IPS DF 4.7 (cell line): ENCODE measurements around the gene MBD3L2.
"Not testable (repeated sequence)": the region's sequence is repeated elsewhere in the genome, so short reads cannot be mapped to it uniquely, and the experiment has no call there.

Source experiments
- DNase-seq: peaks from one replicate; pipeline ENCODE4 v3.0.0-alpha.2; 2013; ENCODE audit warnings: low spot score; ENCODE audit errors: extremely low read depth

Gene MBD3L2

DNA sequence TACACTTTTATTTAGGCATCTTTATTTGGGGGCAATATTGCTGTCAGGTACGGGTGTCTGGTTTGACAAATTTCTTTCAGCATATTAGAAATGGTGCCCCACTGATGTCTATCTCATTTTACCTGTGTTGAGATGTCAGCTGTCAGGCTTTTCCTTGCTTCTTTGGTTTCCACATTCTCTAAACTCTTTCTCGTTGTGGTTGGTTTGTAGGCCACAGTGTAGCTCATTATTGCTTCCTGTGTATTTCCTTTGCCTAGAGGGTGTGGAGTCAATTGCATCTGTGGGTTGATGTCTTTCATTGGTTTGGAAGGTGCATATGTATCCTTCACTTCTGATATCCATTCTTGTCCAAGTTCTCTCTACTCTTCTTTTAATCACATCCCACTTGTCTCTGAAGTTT, 10.9 kb downstream of the MBD3L2 start:
- DNase-seq = not testable (repeated sequence)

GRCh38 chr19:7063339-7063738, 14.2 kb downstream of the MBD3L2 start:
- DNase-seq = no peak

DNA sequence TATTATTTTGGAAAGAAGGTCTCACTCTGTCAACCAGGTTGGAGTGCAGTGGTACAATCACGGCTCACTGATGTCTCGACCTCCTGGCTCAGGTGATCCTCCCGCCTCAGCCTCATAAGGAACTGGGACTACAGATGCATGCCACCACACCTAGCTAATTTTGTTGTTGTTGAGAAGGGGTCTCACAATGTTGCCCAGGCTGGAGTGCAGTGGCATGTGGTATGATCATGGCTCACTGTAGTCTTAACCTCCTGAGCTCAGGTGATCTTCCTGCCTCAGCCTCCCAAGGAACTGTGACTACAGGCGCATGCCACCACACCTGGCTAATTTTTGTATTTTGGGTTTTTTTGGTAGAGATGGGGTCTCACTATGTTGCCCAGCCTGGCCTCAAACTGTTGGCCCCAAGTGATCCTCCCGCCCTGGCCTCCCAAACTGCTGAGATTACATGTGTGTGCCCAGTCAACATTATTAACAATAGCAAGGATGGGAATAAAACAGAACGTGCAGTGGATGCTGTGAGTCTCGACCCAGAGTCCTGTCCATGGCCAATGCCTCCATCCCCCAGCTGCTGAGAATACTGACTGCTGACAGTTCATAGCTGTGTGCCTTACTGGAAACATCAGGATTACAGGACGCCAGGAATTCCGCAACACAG, 14.8 kb downstream of the MBD3L2 start:
- DNase-seq = no peak

GRCh38 chr19:7067122-7067521, 18.0 kb downstream of the MBD3L2 start:
- DNase-seq = peak; percentile 25

DNA sequence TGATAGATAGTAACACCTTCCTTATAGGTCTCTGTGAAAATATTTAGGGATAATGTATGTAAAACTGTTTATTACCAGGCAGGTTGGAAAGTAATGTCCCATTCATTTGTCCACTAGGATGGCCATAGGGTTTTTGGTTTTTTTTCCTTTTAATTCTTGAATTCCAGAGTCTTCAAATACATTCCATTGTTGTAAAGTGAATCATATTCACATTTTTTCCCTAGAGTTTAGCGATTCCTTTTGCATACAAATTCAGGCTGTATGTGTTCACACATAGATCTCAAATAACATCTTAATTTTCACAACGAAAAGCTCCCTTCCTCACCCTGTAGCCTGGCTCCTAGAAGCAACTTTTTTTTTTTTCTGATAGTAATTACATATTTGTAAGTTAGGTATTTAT, 18.6 kb downstream of the MBD3L2 start:
- no peak for DNase-seq

DNA sequence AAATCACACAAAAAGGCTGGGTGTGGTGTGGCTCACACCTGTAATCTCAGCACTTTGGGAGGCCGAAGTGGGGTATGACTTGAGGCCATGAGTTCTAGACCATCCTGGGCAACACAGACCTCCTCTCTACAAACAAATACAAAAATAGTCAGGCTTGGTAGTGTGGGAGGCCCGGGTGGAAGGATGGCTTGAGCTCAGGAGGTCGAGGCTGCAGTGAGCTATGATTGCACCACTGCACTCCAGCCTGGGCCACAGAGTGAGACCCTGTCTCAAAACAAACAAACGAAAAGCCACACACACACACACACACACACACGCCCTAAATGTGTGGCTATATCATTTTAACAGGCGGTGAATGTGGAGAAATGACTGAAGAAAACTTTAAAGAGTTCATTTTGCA, 19.5 kb downstream of the MBD3L2 start:
- DNase-seq = no peak

- peak; percentile 46 for DNase-seq
These were observed 20.2 kb downstream of the MBD3L2 start, which contains the start of gene ZNF557 for GRCh38 chr19:7069042-7069903. ZNF557 (plus strand) TSS chr19:7069703; CDS start chr19:7075075, 5,372 bp downstream.

GRCh38 chr19:7069904-7070226, 20.7 kb downstream of the MBD3L2 start:
- no peak for DNase-seq

GRCh38 chr19:7072541-7072940, 23.4 kb downstream of the MBD3L2 start:
- no peak for DNase-seq

GRCh38 chr19:7074705-7075282, 25.7 kb downstream of the MBD3L2 start:
- DNase-seq = no peak

GRCh38 chr19:7076151-7076550, 27.0 kb downstream of the MBD3L2 start:
- no peak for DNase-seq

DNA sequence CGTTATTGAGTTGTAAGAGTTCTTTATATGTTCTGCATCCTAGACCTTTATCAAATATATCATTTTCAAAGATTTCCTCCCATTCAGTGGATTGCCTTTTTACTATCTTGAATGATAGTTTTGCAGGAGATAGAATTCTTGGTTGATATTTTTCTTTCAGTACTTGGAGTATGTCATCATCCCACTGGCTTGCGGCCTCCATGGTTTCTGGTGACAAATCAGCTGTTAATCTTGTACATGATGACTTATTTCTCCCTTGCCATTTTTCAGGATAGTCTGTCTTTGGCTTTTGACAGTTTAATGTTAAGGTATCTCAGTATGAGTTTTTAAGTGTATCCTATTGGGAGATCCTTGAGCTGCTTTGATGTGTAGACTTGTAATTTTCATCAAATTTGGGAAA, 28.9 kb downstream of the MBD3L2 start:
- no peak for DNase-seq

GRCh38 chr19:7083076-7083956, 34.2 kb downstream of the MBD3L2 start:
- DNase-seq = no peak

- no peak for DNase-seq
These were observed 39.9 kb downstream of the MBD3L2 start for GRCh38 chr19:7088999-7089398.

DNA sequence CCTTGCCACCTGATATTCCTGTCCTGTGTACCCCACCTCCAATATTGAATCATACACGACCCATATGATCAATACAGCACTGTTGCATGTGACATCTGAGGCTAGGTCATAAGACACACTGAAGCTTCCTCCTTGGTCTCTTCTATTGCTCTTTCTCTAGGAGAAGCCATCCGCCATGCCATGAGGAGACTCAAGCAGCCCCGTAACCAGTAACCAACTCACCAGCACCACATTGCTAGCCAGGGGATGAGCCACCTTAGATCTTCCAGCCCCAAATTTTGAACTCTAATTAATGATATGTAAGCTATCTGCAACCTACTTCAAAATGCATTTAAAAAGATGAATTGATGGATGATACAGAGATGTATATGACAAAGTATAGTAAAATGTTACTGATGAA, 49.0 kb downstream of the MBD3L2 start:
- no peak for DNase-seq

- no peak for DNase-seq
These were observed 49.8 kb downstream of the MBD3L2 start for GRCh38 chr19:7098701-7099596.

DNA sequence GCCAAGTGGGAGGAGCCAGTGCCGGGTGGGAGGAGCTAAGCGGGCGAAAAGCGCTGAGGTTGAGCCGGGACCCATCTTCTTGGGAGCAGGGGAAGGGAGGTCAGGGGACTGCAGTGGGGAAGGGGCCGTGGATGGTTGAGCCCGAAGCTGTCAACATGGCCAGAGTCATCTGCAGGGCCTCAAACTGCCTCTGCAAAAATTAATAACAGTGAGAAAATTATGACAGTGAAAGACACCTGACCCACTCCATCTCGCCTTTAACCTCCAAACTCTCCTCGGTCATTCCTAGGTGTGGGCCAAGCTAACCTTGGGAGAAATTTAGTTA, 50.4 kb downstream of the MBD3L2 start:
- no peak for DNase-seq
